ENCODE data around the gene WDR27.

WDR27 gene

DNA sequence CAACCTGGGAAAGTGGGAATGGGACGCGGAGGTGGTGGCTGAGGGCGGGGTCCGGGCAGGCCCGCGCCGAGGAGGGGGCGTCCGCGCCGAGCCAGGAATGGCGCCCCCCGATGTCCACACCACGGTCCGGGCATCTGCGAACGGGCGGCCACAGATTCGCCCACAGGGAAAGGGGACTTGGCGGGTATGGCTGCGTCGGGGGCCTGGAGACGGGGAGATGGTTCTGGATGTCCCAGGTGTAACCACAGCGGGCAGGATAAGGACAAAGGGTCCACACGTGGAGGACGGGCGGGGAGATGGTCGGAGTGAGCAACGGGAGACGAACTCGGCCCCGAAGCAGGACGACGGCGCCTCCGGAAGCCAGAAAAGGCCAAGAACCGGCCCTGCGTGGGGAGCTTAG, 124.6 kb downstream of the WDR27 start:
- Histone ChIP-seq H3K27ac (ENCODE audit: low read length) (no peak overlapping the region), H3F3A (ENCODE audit: insufficient read depth, low read length) (no peaks in the 10 kb centered on the region), H3K4me3 (ENCODE audit: low read length) (no peak overlapping the region), H3K4me2 (ENCODE audit: low read depth, low read length) (no peak overlapping the region), H3K27me3 (replicated peaks; ENCODE audit: insufficient read depth, low read length) (no peaks in the 10 kb centered on the region), H3K9me2 (replicated peaks; ENCODE audit: insufficient read depth, low read length) (no peaks in the 10 kb centered on the region), H3K9ac (ENCODE audit: low read length) (no peak overlapping the region), H4K20me1 (ENCODE audit: insufficient read depth, low read length) (no peaks in the 10 kb centered on the region), H2AFZ (ENCODE audit: low read length) (no peak overlapping the region), H3K9me3 (replicated peaks; ENCODE audit: insufficient read depth, low read length) (no peaks in the 10 kb centered on the region), H3K4me1 (ENCODE audit: low read length) (no peaks in the 10 kb centered on the region), H3K79me2 (ENCODE audit: low read length) (no peaks in the 10 kb centered on the region), H3K36me3 (replicated peaks; ENCODE audit: insufficient read depth, low read length) (no peaks in the 10 kb centered on the region)
- DNase-seq = no peak
- TF ChIP-seq EZH2phosphoT487 (IDR thresholded peaks at IDR 0.05; ENCODE audit: low read length) = no peak
- TF ChIP-seq, protein P1, sequence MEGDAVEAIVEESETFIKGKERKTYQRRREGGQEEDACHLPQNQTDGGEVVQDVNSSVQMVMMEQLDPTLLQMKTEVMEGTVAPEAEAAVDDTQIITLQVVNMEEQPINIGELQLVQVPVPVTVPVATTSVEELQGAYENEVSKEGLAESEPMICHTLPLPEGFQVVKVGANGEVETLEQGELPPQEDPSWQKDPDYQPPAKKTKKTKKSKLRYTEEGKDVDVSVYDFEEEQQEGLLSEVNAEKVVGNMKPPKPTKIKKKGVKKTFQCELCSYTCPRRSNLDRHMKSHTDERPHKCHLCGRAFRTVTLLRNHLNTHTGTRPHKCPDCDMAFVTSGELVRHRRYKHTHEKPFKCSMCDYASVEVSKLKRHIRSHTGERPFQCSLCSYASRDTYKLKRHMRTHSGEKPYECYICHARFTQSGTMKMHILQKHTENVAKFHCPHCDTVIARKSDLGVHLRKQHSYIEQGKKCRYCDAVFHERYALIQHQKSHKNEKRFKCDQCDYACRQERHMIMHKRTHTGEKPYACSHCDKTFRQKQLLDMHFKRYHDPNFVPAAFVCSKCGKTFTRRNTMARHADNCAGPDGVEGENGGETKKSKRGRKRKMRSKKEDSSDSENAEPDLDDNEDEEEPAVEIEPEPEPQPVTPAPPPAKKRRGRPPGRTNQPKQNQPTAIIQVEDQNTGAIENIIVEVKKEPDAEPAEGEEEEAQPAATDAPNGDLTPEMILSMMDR (IDR thresholded peaks at IDR 0.05; ENCODE audit: low read length) = no peak
- no peak for TF ChIP-seq EZH2 (optimal IDR thresholded peaks at IDR 0.05; ENCODE audit: low read depth, low read length)

DNA sequence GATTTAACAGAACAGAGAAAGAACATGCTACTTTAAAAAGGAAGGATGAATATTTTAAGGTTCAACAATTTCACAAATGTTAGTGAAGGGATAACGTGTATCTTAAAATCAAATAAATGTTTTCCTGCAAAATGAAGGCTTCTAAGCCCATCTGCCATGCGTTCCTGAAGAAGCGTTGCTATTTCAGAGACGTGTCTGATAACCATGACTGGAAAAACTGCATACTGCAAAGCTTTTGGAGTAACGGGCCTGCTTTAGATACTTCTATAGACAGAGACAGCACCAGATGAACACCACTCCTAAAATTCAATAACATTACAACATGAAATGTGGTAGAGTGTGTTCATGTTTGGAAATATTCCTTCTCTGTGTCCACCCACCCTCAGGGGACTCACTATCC, 126.0 kb downstream of the WDR27 start:
- Histone ChIP-seq H3K9me3 (replicated peaks; ENCODE audit: insufficient read depth, low read length) (no peaks in the 10 kb centered on the region), H3F3A (ENCODE audit: insufficient read depth, low read length) (no peaks in the 10 kb centered on the region), H3K4me1 (ENCODE audit: low read length) (no peaks in the 10 kb centered on the region), H3K27me3 (replicated peaks; ENCODE audit: insufficient read depth, low read length) (no peaks in the 10 kb centered on the region), H3K36me3 (replicated peaks; ENCODE audit: insufficient read depth, low read length) (no peaks in the 10 kb centered on the region), H3K4me3 (ENCODE audit: low read length) (no peak overlapping the region), H4K20me1 (ENCODE audit: insufficient read depth, low read length) (no peaks in the 10 kb centered on the region), H3K27ac (ENCODE audit: low read length) (no peak overlapping the region), H3K79me2 (ENCODE audit: low read length) (no peaks in the 10 kb centered on the region), H2AFZ (ENCODE audit: low read length) (no peak overlapping the region), H3K9me2 (replicated peaks; ENCODE audit: insufficient read depth, low read length) (no peaks in the 10 kb centered on the region), H3K4me2 (ENCODE audit: low read depth, low read length) (no peak overlapping the region), H3K9ac (ENCODE audit: low read length) (no peak overlapping the region)
- TF ChIP-seq, protein P1 (IDR thresholded peaks at IDR 0.05; ENCODE audit: low read length) = no peak
- TF ChIP-seq EZH2phosphoT487 (IDR thresholded peaks at IDR 0.05; ENCODE audit: low read length) (no peak), EZH2 (optimal IDR thresholded peaks at IDR 0.05; ENCODE audit: low read depth, low read length) (no peak)
- no peak for DNase-seq

DNA sequence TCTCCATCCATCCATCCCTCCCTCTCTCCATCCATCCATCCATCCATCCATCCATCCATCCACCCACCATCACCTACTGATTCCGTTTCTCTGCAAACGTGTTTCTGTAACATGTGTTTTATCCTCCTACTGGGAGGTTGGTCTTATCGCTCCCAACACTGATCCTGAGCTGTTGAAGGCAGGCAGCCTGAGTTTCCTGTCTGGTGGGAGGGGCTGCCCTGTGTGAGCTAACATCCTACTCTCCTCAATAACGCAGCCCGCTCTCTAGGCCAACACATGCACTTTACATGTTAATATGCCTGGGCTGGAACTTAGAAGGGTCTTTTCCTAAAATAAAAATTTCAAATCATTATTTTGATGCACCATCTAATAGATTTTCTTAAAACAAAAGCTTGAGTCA, 126.5 kb downstream of the WDR27 start:
- Histone ChIP-seq H3K4me3 (ENCODE audit: low read length) (no peak overlapping the region), H3K79me2 (ENCODE audit: low read length) (no peaks in the 10 kb centered on the region), H3K4me2 (ENCODE audit: low read depth, low read length) (no peak overlapping the region), H3K9me2 (replicated peaks; ENCODE audit: insufficient read depth, low read length) (no peaks in the 10 kb centered on the region), H3K36me3 (replicated peaks; ENCODE audit: insufficient read depth, low read length) (no peaks in the 10 kb centered on the region), H2AFZ (ENCODE audit: low read length) (no peak overlapping the region), H3K4me1 (ENCODE audit: low read length) (no peaks in the 10 kb centered on the region), H3F3A (ENCODE audit: insufficient read depth, low read length) (no peaks in the 10 kb centered on the region), H4K20me1 (ENCODE audit: insufficient read depth, low read length) (no peaks in the 10 kb centered on the region), H3K27ac (ENCODE audit: low read length) (no peak overlapping the region), H3K9ac (ENCODE audit: low read length) (no peak overlapping the region), H3K9me3 (replicated peaks; ENCODE audit: insufficient read depth, low read length) (no peaks in the 10 kb centered on the region), H3K27me3 (replicated peaks; ENCODE audit: insufficient read depth, low read length) (no peaks in the 10 kb centered on the region)
- DNase-seq = no peak
- TF ChIP-seq EZH2phosphoT487 (IDR thresholded peaks at IDR 0.05; ENCODE audit: low read length) = no peak
- no peak for TF ChIP-seq EZH2 (optimal IDR thresholded peaks at IDR 0.05; ENCODE audit: low read depth, low read length)
- TF ChIP-seq, protein P1 (IDR thresholded peaks at IDR 0.05; ENCODE audit: low read length) = no peak
